Left cardiac atrium (tissue), 4 donors: ENCODE measurements around the gene CFL1. TPM values are rescaled to one million over a fixed set of nuclear protein-coding genes. Genes with fewer than 3 reads are reported as not detected.
"Not testable (repeated sequence)": the region's sequence is repeated elsewhere in the genome, so short reads cannot be mapped to it uniquely, and the experiment has no call there.

Experiments
- ATAC-seq, 2 donors: fragments of 200-7000 bp; cut with Tn5 transposase; one replicate each; pipeline ENCODE4 v1.9.1; 2020; ENCODE audit warnings: mild to moderate bottlenecking in 2 of 2, moderate library complexity in 2 of 2
- DNase-seq: peaks from one replicate; pipeline ENCODE4 v3.0.0-alpha.2; 2020
- intact Hi-C, 2 donors: fragments of 100-400 bp; cut with DNase I; formaldehyde crosslinking; loops; one replicate each; pipeline versions ENCODE4 v1.14.1 to v1.15.1; 2022 to 2023
- total RNA-seq, 2 donors: library from RNA; stranded (reverse); fragmentation: NEBNext Ultra II Directional; extraction: Animal tissue kit (Norgen Biotek cat#: 25700); gene quantifications; one replicate each; pipeline ENCODE4 v1.2.1, GENCODE V29; 2021
- donor health status: DM: no; HTN: yes; CAD: no.
- donor health status: DM: no; HTN: yes; CAD: no; lungs with severe emphysema.
- donor health status: DM: yes; HTN: yes; CAD: no.
- donor health status: Dilated cardiomyopathy.

CFL1 gene
- total RNA-seq, 2 donors from 2014 or later = 439 to 554 TPM

GRCh38 chr11:65851811-65852507, 6.0 kb downstream of the CFL1 start:
- intact Hi-C loops = no loop called here
- no peak for ATAC-seq
- DNase-seq = no peak

GRCh38 chr11:65851083-65851579, 6.8 kb downstream of the CFL1 start:
- no peak for DNase-seq
- intact Hi-C loops = no loop called here
- ATAC-seq = peak in 1 of 2 donors; percentile 3

DNA sequence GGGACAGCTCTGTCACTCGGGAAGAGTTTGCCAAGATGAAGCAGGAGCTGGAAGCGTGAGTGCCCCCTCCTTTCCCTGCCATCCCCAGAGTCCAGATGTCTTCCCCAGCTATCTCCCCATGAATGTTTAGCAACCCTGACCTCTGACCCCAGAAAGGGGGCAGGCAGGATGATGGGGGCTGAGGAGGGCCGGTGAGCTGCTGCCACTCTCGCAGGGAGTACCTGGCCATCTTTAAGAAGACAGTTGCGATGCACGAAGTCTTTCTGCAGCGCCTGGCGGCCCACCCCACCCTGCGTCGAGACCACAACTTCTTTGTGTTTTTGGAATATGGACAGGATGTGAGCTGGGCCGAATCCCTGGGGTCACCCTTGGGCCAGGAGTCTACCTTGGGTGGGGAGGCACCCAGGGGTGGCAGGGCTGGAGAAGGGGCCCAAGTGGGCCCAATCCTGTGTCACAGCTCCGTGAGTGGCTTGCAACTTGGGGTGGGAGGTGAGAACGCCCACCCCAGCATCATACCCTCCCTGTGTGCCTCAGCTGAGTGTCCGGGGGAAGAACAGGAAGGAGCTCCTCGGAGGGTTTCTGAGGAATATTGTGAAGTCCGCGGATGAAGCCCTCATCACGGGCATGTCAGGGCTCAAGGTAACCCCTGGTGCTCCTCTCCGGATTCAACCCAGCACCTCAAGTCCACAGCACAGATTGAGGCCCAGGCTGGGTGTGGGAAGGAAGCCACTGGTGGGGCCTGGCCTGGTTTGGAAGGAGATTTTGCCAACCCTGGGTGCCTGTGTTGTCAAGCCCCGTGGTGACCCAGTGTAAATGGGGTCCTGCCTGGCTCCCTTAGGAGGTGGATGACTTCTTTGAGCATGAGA, 7.5 kb downstream of the CFL1 start:
- ATAC-seq (peak; percentile 3 to 12), DNase-seq (no peak)

GRCh38 chr11:65849771-65850216, 8.2 kb downstream of the CFL1 start:
- intact Hi-C loops = no loop called here
- DNase-seq (no peak), ATAC-seq (no peak)

More for the DNA sequence above, 7.5 kb downstream of the CFL1 start:
- intact Hi-C loops = no loop called here

- no peak for ATAC-seq
- intact Hi-C loops = no loop called here
- no peak for DNase-seq
Observed at GRCh38 chr11:65849366-65849765, 8.6 kb downstream of the CFL1 start.

DNA sequence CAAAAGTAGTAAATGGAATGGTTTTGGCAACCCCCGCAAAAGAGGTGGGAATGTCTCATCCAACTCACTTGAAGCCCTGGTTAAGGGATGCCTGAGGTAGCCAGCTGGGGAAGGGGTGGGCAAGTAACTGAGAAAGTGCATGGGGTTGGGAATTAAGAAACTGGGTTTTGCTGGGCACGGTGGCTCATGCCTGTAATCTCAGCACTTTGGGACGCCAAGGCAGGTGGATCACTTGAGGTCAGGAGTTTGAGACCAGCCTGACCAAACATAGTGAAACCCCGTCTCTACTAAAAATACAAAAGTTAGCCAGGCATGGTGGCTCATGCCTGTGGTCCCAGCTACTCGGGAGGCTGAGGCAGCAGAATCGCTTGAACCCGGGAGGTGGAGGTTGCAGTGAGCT, 9.3 kb downstream of the CFL1 start:
- intact Hi-C loops, DNase-seq, ATAC-seq: not testable (repeated sequence)

DNA sequence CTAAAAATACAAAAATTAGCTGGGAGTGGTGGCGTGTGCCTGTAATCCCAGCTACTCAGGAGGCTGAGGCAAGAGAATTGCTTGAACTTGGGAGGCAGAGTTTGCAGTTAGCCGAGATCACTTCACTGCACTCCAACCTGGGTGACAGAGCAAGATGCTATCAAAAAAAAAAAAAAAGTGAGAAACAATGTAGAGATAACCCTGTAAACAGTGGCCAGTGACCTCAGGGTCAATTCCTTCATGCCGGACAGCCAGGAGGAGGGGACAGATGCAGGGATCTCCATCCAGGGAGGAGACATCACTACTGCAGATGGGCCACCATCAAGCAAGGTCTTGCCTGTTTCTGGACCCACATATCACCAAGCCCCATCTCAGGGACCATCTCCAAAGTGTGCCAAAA, 10.2 kb downstream of the CFL1 start:
- intact Hi-C loops = no loop called here
- ATAC-seq = no peak
- DNase-seq = no peak

- ATAC-seq (no peak), DNase-seq (no peak)
- intact Hi-C loops = no loop called here
Observed at GRCh38 chr11:65844231-65844872, 13.6 kb downstream of the CFL1 start.

- ATAC-seq = no peak
- intact Hi-C loops = no loop called here
Observed at GRCh38 chr11:65843811-65844210, 14.2 kb downstream of the CFL1 start.

DNA sequence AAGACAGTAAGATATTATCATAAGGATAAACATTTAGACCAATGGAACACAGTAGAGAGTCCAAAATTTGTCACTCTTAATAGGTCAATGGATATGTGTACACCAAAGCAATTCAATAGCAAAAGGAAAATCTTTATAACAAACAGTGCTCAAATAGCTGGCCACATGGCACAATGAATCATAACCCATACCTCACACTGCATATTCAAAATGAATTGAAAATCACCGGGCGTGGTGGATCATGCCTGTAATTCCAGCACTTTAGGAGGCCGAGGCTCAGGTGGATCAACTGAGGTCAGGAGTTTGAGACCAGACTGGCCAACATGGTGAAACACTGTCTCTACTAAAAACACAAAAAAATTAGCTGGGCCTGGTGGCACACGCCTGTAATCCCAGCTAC, 15.8 kb downstream of the CFL1 start:
- DNase-seq (no peak), ATAC-seq (no peak)
- intact Hi-C loops = no loop called here

More at GRCh38 chr11:65843811-65844210, 14.2 kb downstream of the CFL1 start:
- DNase-seq = no peak

- intact Hi-C loops = no loop called here
- no peak for ATAC-seq
- DNase-seq = no peak
Observed at GRCh38 chr11:65834202-65834601, 23.8 kb downstream of the CFL1 start.

DNA sequence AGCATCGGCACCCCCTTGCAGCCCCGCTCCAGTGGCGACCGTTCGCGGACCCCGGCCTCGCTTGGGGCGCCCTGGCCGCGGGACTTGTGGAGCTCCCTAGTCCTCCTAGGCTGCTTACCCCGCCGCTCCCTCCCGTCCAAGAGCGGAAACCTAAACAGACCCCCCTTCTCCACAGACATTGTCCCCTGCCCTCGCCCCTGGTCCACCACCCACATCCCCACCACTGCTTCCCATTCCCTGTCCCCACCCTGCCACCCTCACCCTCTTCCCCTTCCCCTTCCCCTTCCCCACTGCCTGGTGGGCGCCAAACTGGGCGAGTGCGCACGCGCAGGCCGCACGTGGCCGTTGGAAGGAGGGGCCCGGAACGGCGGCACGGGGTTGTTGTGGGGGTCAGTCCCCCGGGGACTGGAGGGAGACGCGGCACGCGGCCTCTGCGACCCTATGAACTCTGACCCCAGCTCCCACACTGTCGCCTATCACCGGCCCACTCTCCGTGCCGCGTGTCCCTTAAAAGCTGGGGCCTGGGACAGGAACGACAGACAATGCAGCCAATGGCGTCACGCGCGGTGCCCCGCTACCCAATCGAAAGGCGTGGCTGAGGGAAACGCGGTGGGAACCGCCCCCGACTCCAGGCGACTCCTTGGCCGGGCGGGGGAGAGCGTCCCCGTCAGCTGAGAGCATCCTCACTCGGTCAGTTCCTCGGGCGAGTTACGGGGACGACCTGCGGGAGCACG, 24.5 kb downstream of the CFL1 start, which contains the start of gene SNX32:
TSS of gene SNX32 (plus strand) at position 667 of the 734 bp plus-strand sequence. CDS start 103 bp downstream, outside the sequence.
- DNase-seq (peak; percentile 97), ATAC-seq (peak; percentile 100)
- intact Hi-C loops = no loop called here

DNA sequence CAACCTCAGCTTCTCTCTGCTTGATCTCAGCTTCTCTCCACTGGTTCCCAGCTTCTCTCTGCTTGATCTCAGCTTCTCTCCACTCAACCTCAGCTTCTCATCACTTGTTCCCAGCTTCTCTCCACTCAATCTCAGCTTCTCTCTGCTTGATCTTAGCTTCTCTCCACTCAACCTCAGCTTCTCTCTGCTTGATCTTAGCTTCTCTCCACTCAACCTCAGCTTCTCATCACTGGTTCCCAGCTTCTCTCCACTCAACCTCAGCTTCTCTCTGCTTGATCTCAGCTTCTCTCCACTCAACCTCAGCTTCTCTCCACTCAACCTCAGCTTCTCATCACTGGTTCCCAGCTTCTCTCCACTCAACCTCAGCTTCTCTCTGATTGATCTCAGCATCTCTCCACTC, 25.7 kb downstream of the CFL1 start:
- ATAC-seq, DNase-seq, intact Hi-C loops: not testable (repeated sequence)

DNA sequence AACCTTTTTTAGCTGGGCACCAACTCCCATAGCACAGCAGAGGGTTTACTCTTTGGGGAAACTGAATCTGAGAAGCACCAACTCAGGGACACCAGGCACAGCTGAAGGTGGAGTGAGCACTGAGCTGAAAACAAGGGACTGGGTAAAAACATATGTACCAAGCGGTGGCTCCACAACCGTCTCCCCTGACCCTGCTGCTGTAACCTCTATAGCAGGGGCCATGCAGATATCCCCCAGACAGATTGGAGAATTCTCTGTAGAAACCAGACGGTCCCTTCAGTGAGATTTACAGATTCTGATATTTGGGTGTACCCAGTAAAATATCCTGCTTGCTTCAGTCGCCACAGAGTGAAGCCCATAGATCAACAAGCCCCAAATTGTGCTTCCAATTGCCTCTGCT, 28.5 kb downstream of the CFL1 start:
- intact Hi-C loops = loop anchor here in 1 of 2 donors (10.0 kb wide), 1 partner anchor 125 kb away; no protein-coding TSS in a partner anchor
- DNase-seq = no peak
- no peak for ATAC-seq

GRCh38 chr11:65826984-65827735, 30.8 kb downstream of the CFL1 start:
- no peak for ATAC-seq
- intact Hi-C loops = loop anchor here in 1 of 2 donors (10.0 kb wide), 1 partner anchor 122 kb away; no protein-coding TSS in a partner anchor
- no peak for DNase-seq

DNA sequence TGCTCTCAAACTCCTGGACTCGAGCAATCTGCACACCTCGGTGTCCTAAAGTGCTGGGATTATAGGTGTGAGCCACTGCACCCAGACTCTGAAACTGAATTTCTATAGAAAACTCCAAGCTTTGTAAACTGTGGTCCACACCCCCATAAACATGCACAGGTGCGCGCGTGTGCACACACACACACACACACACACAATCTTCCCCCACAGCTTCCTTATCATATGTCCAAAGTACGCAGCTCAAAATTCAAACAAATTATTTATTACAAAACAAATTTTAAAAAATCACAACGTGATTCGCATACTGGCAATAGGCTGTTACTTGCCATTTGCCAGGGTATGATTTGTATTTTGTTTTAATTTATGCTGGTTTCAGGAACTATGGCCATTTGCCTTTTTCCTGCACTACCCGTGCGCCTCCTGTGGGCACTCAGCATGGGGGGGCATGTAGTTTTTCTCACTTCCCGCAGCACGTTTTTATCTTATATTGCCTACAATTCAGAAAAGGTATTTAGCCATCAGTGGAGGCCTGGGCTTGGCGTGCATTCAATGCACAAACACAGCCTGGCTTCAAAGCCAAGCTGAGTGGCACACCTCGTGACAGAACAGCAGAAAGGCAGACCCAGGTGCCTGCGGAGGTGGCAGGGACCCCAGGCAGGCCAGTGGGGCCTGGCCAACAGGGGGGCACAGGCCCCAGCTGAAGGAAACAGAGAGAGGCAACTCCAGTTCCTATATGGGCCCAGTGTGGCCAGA, 35.0 kb downstream of the CFL1 start:
- no peak for ATAC-seq

DNA sequence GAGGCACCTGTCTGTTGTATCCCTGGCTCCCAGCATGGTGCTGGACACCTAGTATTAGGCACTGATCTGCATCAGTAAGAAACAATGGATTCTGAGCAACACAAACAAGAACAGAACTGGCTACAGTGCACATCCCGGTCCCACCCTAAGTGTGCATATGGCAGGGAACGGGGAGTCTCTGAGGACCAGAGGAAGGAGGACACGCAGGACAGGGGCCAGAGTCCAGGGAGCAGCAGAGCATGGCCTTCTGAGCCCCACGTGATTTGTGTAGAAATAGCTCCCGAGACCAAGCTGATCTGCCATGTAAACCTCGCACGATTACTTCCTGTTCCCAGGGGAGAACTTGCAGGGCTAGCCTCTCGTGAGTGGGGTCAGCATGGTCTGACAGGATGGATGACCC, 36.9 kb downstream of the CFL1 start:
- DNase-seq (no peak), ATAC-seq (no peak)
- intact Hi-C loops = loop anchor here in 1 of 2 donors (10.0 kb wide), 1 partner anchor 116 kb away; no protein-coding TSS in a partner anchor

More for the DNA sequence above, 35.0 kb downstream of the CFL1 start:
- no peak for DNase-seq
- intact Hi-C loops = loop anchor here in 1 of 2 donors (10.0 kb wide), 1 partner anchor 118 kb away; no protein-coding TSS in a partner anchor
